OCI-LY7 (cell line): ENCODE results near the gene CYP2E1. TPM values are rescaled to one million over a fixed set of nuclear protein-coding genes. Genes with fewer than 3 reads are reported as not detected.

ENCODE experiments used
- BruUV-seq: library from RNA; stranded (reverse); fragments of 400-500 nt; replicated peaks from 2 replicates; lab custom pipeline; 2021; lab: Mats Ljungman, UMichigan
- CTCF ChIA-PET: fragments of 300-600 bp; sonication (Branson Sonifier 250); formaldehyde crosslinking; loops from one replicate; lab custom pipeline; 2022; ENCODE audit warnings: antibody characterized with exemption; ENCODE audit not compliant: unreplicated experiment; lab: Charles Lee
- POLR2A ChIA-PET: fragments of 300-600 bp; sonication (Branson Sonifier 250); formaldehyde crosslinking; loops from one replicate; lab custom pipeline; 2022; ENCODE audit warnings: antibody characterized with exemption; lab: Charles Lee
- DNase-seq: peaks from one replicate; pipeline ENCODE4 v3.0.0-alpha.2; 2015; ENCODE audit warnings: low spot score
- H2AFZ ChIP-seq: fragments of 200-600 bp; sonication (generic), shearing (Covaris generic); 2 replicates; pipeline ENCODE4 v1.6.1; 2014; ENCODE audit warnings: mild to moderate bottlenecking, antibody characterized with exemption, low read length, moderate library complexity
- H3K27ac ChIP-seq: fragments of 200-600 bp; sonication (generic); 2 replicates; pipeline ENCODE4 v1.5.1; 2014; ENCODE audit warnings: mixed run types, low read depth, mild to moderate bottlenecking, moderate library complexity, low read length, inconsistent platforms; ENCODE audit not compliant: poor library complexity, severe bottlenecking
- H3K36me3 ChIP-seq: fragments of 200-600 bp; sonication (generic); 2 replicates; pipeline ENCODE4 v1.6.1; 2014; ENCODE audit warnings: mild to moderate bottlenecking, antibody characterized with exemption, low read length, moderate library complexity, mixed read lengths; ENCODE audit not compliant: insufficient read depth
- H3K4me1 ChIP-seq: fragments of 200-600 bp; sonication (generic); 2 replicates; pipeline ENCODE4 v1.5.1; 2014; ENCODE audit warnings: mild to moderate bottlenecking, low read length; ENCODE audit not compliant: insufficient read depth, poor library complexity, severe bottlenecking
- H3K4me2 ChIP-seq: fragments of 200-600 bp; sonication (generic); 2 replicates; pipeline ENCODE4 v1.6.1; 2014; ENCODE audit warnings: mild to moderate bottlenecking, low read length
- H3K4me3 ChIP-seq: fragments of 200-600 bp; sonication (generic); 2 replicates; pipeline ENCODE4 v1.5.1; 2014; ENCODE audit warnings: mild to moderate bottlenecking, low read depth, low read length; ENCODE audit not compliant: poor library complexity, severe bottlenecking
- H3K79me2 ChIP-seq: fragments of 200-600 bp; sonication (generic); 2 replicates; pipeline ENCODE4 v1.6.1; 2016; ENCODE audit warnings: low read depth, mild to moderate bottlenecking, low read length, moderate library complexity, mixed read lengths; ENCODE audit not compliant: insufficient read depth
- H3K9me2 ChIP-seq: fragments of 200-600 bp; sonication (generic); 2 replicates; pipeline ENCODE4 v1.6.1; 2016; ENCODE audit warnings: mild to moderate bottlenecking, low read length, mixed read lengths; ENCODE audit not compliant: insufficient read depth
- H3K9me3 ChIP-seq: fragments of 200-600 bp; sonication (generic); 2 replicates; pipeline ENCODE4 v1.6.1; 2014; ENCODE audit warnings: mild to moderate bottlenecking, mixed run types, low read length, mixed read lengths
- H4K20me1 ChIP-seq: fragments of 200-600 bp; sonication (generic); 2 replicates; pipeline ENCODE4 v1.6.1; 2014; ENCODE audit warnings: mild to moderate bottlenecking, antibody characterized with exemption, low read length, moderate library complexity, mixed read lengths; ENCODE audit not compliant: insufficient read depth
- CTCF ChIP-seq: fragments of 200-600 bp; sonication (generic); conservative IDR thresholded peaks from 2 replicates; pipeline ENCODE4 v1.5.1; 2014; ENCODE audit warnings: mild to moderate bottlenecking, antibody characterized with exemption, low read length, moderate library complexity, mixed read lengths
- EZH2phosphoT487 ChIP-seq: fragments of 200-600 bp; sonication (generic); IDR thresholded peaks from 2 replicates; pipeline ENCODE4 v1.6.1; 2018; ENCODE audit warnings: low read depth, borderline replicate concordance, mild to moderate bottlenecking, mixed run types, antibody characterized with exemption, low read length, moderate library complexity, mixed read lengths
- intact Hi-C: fragments of 100-400 bp; cut with micrococcal nuclease; formaldehyde crosslinking; loops from one replicate; pipeline ENCODE4 v1.10.0; 2022; ENCODE audit not compliant: unreplicated experiment
- total RNA-seq, 2 experiments: library from RNA; depleted of rRNA in 1 of 2; stranded (reverse); fragments of >200 nt in 1 of 2; shearing (Covaris generic) in 1 of 2; gene quantifications; 2 replicates each; pipeline ENCODE4 v1.2.3, GENCODE V29; 2014 to 2022

The CYP2E1 gene
- total RNA-seq, 2 experiments from 2014 or later: 1.7 to 1.9 TPM

GRCh38 chr10:133528296-133528844 is 1.2 kb downstream of the CYP2E1 start:
- no peak overlapping the region for H3K4me3 ChIP-seq
- no peak for DNase-seq
- H3K79me2 ChIP-seq: no peaks in the 10 kb centered on the region
- no peaks in the 10 kb centered on the region for H3K4me1 ChIP-seq
- no peak overlapping the region for H2AFZ ChIP-seq
- H4K20me1 ChIP-seq: no peaks in the 10 kb centered on the region
- H3K36me3 ChIP-seq: no peaks in the 10 kb centered on the region
- H3K9me3 ChIP-seq: no peaks in the 10 kb centered on the region
- intact Hi-C loops: no loop called here
- no peak overlapping the region for H3K27ac ChIP-seq
- TF ChIP-seq EZH2phosphoT487: no peak
- CTCF ChIA-PET: no interaction called here
- no TSS peak for BruUV-seq
- H3K9me2 ChIP-seq: no peaks in the 10 kb centered on the region
- H3K4me2 ChIP-seq: no peak overlapping the region
- POLR2A ChIA-PET: no interaction called here

- TF ChIP-seq CTCF: no peak
- no peak for TF ChIP-seq EZH2phosphoT487
- DNase-seq: no peak
- no peaks in the 10 kb centered on the region for H3K36me3 ChIP-seq
- H3K27ac ChIP-seq: no peak overlapping the region
- no peaks in the 10 kb centered on the region for H3K4me1 ChIP-seq
- no peak overlapping the region for H3K4me2 ChIP-seq
- no peak overlapping the region for H2AFZ ChIP-seq
- no peaks in the 10 kb centered on the region for H3K9me3 ChIP-seq
- H3K79me2 ChIP-seq: no peaks in the 10 kb centered on the region
- BruUV-seq: no TSS peak
- no peak overlapping the region for H3K4me3 ChIP-seq
- POLR2A ChIA-PET: no interaction called here
- H3K9me2 ChIP-seq: no peaks in the 10 kb centered on the region
- intact Hi-C loops: no loop called here
- H4K20me1 ChIP-seq: no peaks in the 10 kb centered on the region
- CTCF ChIA-PET: no interaction called here
These were observed 1.8 kb downstream of the CYP2E1 start for GRCh38 chr10:133528845-133529575.

- no peak overlapping the region for H3K4me3 ChIP-seq
- intact Hi-C loops: no loop called here
- CTCF ChIA-PET: no interaction called here
These were observed 2.4 kb downstream of the CYP2E1 start for GRCh38 chr10:133529576-133529946.

More at GRCh38 chr10:133529576-133529946, 2.4 kb downstream of the CYP2E1 start:
- BruUV-seq: no TSS peak
- H3K9me3 ChIP-seq: no peaks in the 10 kb centered on the region
- H4K20me1 ChIP-seq: no peaks in the 10 kb centered on the region
- POLR2A ChIA-PET: no interaction called here
- no peaks in the 10 kb centered on the region for H3K4me1 ChIP-seq
- DNase-seq: no peak
- no peak overlapping the region for H3K27ac ChIP-seq
- no peak overlapping the region for H2AFZ ChIP-seq
- TF ChIP-seq CTCF (no peak), EZH2phosphoT487 (no peak)
- H3K9me2 ChIP-seq: no peaks in the 10 kb centered on the region
- H3K4me2 ChIP-seq: no peak overlapping the region
- no peaks in the 10 kb centered on the region for H3K79me2 ChIP-seq
- H3K36me3 ChIP-seq: no peaks in the 10 kb centered on the region
